Smooth muscle cell (in vitro differentiated cells): ENCODE measurements around the gene MRPL17. TPM values are rescaled to one million over a fixed set of nuclear protein-coding genes. Genes with fewer than 3 reads are reported as not detected.
"Not testable (repeated sequence)": the region's sequence is repeated elsewhere in the genome, so short reads cannot be mapped to it uniquely, and the experiment has no call there.

ENCODE experiments used
- DNase-seq: peaks from one replicate; lab custom pipeline; 2025; ENCODE audit not compliant: unreplicated experiment; lab: John Stamatoyannopoulos, UW
- H2AFZ ChIP-seq: fragments of 200-600 bp; sonication (generic); 2 replicates; pipeline ENCODE4 v1.6.0; 2016; ENCODE audit warnings: antibody characterized with exemption, low read depth, mild to moderate bottlenecking
- H3F3A ChIP-seq: fragments of 200-600 bp; sonication (generic); 2 replicates; pipeline ENCODE4 v1.6.0; 2017; ENCODE audit warnings: antibody characterized with exemption, low read depth
- H3K27ac ChIP-seq: fragments of 200-600 bp; sonication (generic); 2 replicates; pipeline ENCODE4 v1.5.1; 2016; ENCODE audit warnings: low read depth, mild to moderate bottlenecking
- H3K27me3 ChIP-seq: fragments of 200-600 bp; sonication (generic); 2 replicates; pipeline ENCODE4 v1.6.1; 2016; ENCODE audit warnings: low read depth, mild to moderate bottlenecking
- H3K36me3 ChIP-seq: fragments of 200-600 bp; sonication (generic); 2 replicates; pipeline ENCODE4 v1.5.1; 2016; ENCODE audit warnings: low read depth
- H3K4me1 ChIP-seq: fragments of 200-600 bp; sonication (generic); 2 replicates; pipeline ENCODE4 v1.5.1; 2016; ENCODE audit warnings: low read depth
- H3K4me2 ChIP-seq: fragments of 200-600 bp; sonication (generic); 2 replicates; pipeline ENCODE4 v1.6.0; 2016; ENCODE audit warnings: mild to moderate bottlenecking
- H3K4me3 ChIP-seq: fragments of 200-600 bp; sonication (generic); 2 replicates; pipeline ENCODE4 v1.5.1; 2016; ENCODE audit warnings: mild to moderate bottlenecking
- H3K79me2 ChIP-seq: fragments of 200-600 bp; sonication (generic); 2 replicates; pipeline ENCODE4 v1.6.0; 2016; ENCODE audit warnings: low read depth, mild to moderate bottlenecking
- H3K9ac ChIP-seq: fragments of 200-600 bp; sonication (generic); 2 replicates; pipeline ENCODE4 v1.6.0; 2016; ENCODE audit warnings: low read depth
- H3K9me3 ChIP-seq: fragments of 200-600 bp; sonication (generic); replicated peaks from 2 replicates; pipeline ENCODE4 v1.5.1; 2016; ENCODE audit warnings: low read depth
- H4K20me1 ChIP-seq: fragments of 200-600 bp; sonication (generic); 2 replicates; pipeline ENCODE4 v1.6.0; 2016; ENCODE audit warnings: low read depth
- CTCF ChIP-seq: fragments of 200-600 bp; sonication (generic); IDR thresholded peaks from 2 replicates; pipeline ENCODE4 v1.5.1; 2017; ENCODE audit warnings: borderline replicate concordance, mild to moderate bottlenecking, antibody characterized with exemption; ENCODE audit not compliant: insufficient read depth, poor library complexity, severe bottlenecking
- WGBS: methylation state at CpG from one replicate; pipeline ENCODE4 v1.1.7; 2016; ENCODE audit warnings: low lambda C conversion rate; 5-methylcytosine and 5-hydroxymethylcytosine counted together
- polyA plus RNA-seq: library from polyadenylated mRNA; unstranded; fragments of >200 nt; fragmentation: Nextera tagmentation; extraction: Ambion mirVana; gene quantifications from 2 replicates; pipeline ENCODE4 v1.2.1, GENCODE V29; 2016
- total RNA-seq: library from RNA; depleted of rRNA; stranded (reverse); fragments of >200 nt; gene quantifications from 2 replicates; pipeline ENCODE4 v1.2.3, GENCODE V29; 2014

Gene MRPL17
- total and polyA plus RNA-seq, 2 experiments from 2014 or later = 77.4 to 132 TPM

DNA sequence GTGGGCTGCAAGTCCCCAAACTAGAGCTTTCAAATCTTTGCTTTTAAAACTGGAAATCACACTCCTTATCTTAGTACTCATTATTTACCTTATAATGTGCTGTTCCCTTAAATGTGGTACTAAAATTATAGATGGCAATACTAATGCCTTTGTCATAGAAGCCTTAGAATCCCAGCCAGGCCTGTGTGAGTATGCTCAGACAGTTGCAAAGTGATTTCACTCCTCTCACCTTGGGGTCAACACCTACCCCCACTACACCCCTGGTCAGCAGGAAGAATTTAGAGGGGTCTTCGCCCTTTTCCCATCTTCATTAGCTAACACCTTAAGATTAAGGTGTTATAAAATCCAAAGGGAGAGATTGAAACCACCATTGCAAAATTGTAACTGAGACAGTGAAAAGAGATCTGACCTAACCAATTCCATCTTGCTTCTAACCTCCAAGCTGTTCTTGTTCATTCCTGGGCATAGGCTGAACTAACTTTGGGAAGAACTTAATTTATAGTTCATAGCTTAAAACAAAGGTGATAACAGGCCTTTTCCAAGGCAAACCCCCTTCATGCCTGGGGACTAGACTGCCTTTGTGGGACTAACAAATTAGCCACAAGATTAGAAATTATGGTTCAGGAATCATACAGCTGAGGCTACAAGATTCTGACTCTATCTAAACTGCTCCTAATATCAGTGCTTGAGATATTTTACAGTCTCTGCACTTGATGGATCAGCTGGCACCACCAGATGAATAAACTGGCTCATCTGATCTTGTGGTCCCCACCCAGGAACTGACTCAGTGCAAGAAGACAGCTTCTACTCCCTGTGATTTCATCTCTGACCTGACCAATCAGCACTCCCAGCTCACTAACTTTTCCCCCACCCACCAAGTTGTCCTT lies 10.4 kb upstream of the MRPL17 start:
- no peak overlapping the region for H3K4me2 ChIP-seq
- H3K36me3 ChIP-seq = no peaks in the 10 kb centered on the region
- no peak overlapping the region for H3K4me3 ChIP-seq
- peak overlapping the region; percentile 39 for H3K27ac ChIP-seq
- no peaks in the 10 kb centered on the region for H3K4me1 ChIP-seq
- 100% methylated on average over 1 of the region's 1 CpG for WGBS
- DNase-seq = no peak
- no peak overlapping the region for H2AFZ ChIP-seq
- H4K20me1 ChIP-seq = no peaks in the 10 kb centered on the region
- no peaks in the 10 kb centered on the region for H3K9me3 ChIP-seq
- no peaks in the 10 kb centered on the region for H3K27me3 ChIP-seq
- no peaks in the 10 kb centered on the region for H3F3A ChIP-seq
- TF ChIP-seq CTCF = no peak
- no peak overlapping the region for H3K9ac ChIP-seq
- H3K79me2 ChIP-seq = no peaks in the 10 kb centered on the region

- Histone ChIP-seq H2AFZ (no peak overlapping the region), H3K36me3 (no peaks in the 10 kb centered on the region), H3K4me3 (no peak overlapping the region), H3K27ac (no peak overlapping the region), H3K79me2 (no peaks in the 10 kb centered on the region), H4K20me1 (no peaks in the 10 kb centered on the region), H3K9me3 (no peaks in the 10 kb centered on the region), H3F3A (no peaks in the 10 kb centered on the region), H3K9ac (no peak overlapping the region), H3K4me2 (no peak overlapping the region), H3K27me3 (no peaks in the 10 kb centered on the region), H3K4me1 (no peaks in the 10 kb centered on the region)
- DNase-seq = no peak
- TF ChIP-seq CTCF = no peak
Measured at GRCh38 chr11:6692128-6692527, 9.0 kb upstream of the MRPL17 start.

GRCh38 chr11:6690431-6691132 lies 7.4 kb upstream of the MRPL17 start:
- not testable (repeated sequence) for DNase-seq

DNA sequence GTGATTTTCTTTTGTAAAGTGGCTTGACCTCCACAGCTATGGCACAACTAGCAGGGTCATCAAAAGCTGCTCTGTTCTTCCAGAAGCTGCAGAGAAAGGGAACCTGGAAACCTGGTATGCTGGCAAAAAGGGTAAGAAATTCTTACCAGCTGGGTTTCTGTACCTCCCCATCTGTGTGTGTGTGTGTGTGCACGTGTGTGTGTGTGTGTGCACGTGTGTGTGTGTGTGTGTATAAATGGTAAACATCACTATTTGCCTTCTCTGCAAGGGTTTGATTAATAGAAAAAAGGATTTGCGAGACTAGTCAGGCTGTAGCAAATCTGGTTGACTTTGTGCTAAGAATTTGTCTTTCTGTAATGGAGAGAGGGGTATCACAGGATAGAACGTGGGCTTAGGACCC lies 4.7 kb upstream of the MRPL17 start:
- Histone ChIP-seq H3K4me2 (no peak overlapping the region), H3K9ac (no peak overlapping the region), H3K79me2 (no peaks in the 10 kb centered on the region), H3K36me3 (no peaks in the 10 kb centered on the region), H3F3A (no peaks in the 10 kb centered on the region), H3K9me3 (no peaks in the 10 kb centered on the region), H4K20me1 (no peaks in the 10 kb centered on the region), H3K4me3 (no peak overlapping the region), H3K27me3 (no peaks in the 10 kb centered on the region), H3K27ac (no peak overlapping the region), H2AFZ (no peak overlapping the region), H3K4me1 (no peaks in the 10 kb centered on the region)
- no peak for DNase-seq
- TF ChIP-seq CTCF = no peak
- WGBS = 56% methylated on average over 4 of the region's 4 CpGs

More at GRCh38 chr11:6690431-6691132, 7.4 kb upstream of the MRPL17 start:
- not testable (repeated sequence) for H3K27ac ChIP-seq, H3F3A ChIP-seq, H3K9me3 ChIP-seq, H3K36me3 ChIP-seq, H4K20me1 ChIP-seq, H3K9ac ChIP-seq, H3K79me2 ChIP-seq, H3K4me1 ChIP-seq, H2AFZ ChIP-seq, H3K4me3 ChIP-seq, H3K27me3 ChIP-seq, H3K4me2 ChIP-seq
- 59% methylated on average over 9 of the region's 11 CpGs for WGBS
